BJ (cell line): ENCODE data around the gene QRFP. TPM values are rescaled to one million over a fixed set of nuclear protein-coding genes. Genes with fewer than 3 reads are reported as not detected.

Source experiments
- CTCF ChIA-PET: fragments of 350-600 bp; formaldehyde crosslinking; extraction: SDS; loops from one replicate; lab custom pipeline; 2021; ENCODE audit warnings: antibody characterized with exemption, inconsistent platforms; lab: Yijun Ruan, JAX
- POLR2A ChIA-PET: fragments of 300-600 bp; sonication (Branson Sonifier 250); formaldehyde crosslinking; extraction: SDS; loops from one replicate; lab custom pipeline; 2021; ENCODE audit warnings: antibody characterized with exemption; lab: Charles Lee
- DNase-seq: peaks from one replicate; pipeline ENCODE4 v3.0.0-alpha.2; 2011; ENCODE audit warnings: low read depth
- H3K27me3 ChIP-seq: 2 replicates; pipeline ENCODE4 v1.6.0; 2011; ENCODE audit warnings: low read length; ENCODE audit not compliant: control insufficient read depth, insufficient read depth
- H3K36me3 ChIP-seq: 2 replicates; pipeline ENCODE4 v1.5.1; 2011; ENCODE audit warnings: low read length; ENCODE audit not compliant: control insufficient read depth, insufficient read depth
- H3K4me3 ChIP-seq: 2 replicates; pipeline ENCODE4 v1.5.1; 2011; ENCODE audit warnings: low read depth, mild to moderate bottlenecking, control low read depth, low read length
- CTCF ChIP-seq: IDR thresholded peaks from 2 replicates; pipeline ENCODE4 v1.5.1; 2011; ENCODE audit warnings: low read depth, mild to moderate bottlenecking, control low read depth, inconsistent platforms, low read length, moderate library complexity; ENCODE audit not compliant: insufficient read depth
- polyA plus RNA-seq: library from polyadenylated mRNA; depleted of rRNA; stranded (reverse); fragments of >200 nt; gene quantifications from 2 replicates; pipeline ENCODE4 v1.2.3, GENCODE V29; 2011

QRFP gene
- polyA plus RNA-seq, 1 experiment = not detected

- no peaks in the 10 kb centered on the region for H3K36me3 ChIP-seq
- no peak for TF ChIP-seq CTCF
- no peak overlapping the region for H3K4me3 ChIP-seq
- ChIA-PET CTCF (interaction anchor here (1.6 kb wide), 1 partner anchor 11 kb away, joined by 7 read pairs; no protein-coding TSS in a partner anchor), POLR2A (no interaction called here)
- H3K27me3 ChIP-seq = peaks cover 5% of the 10 kb centered on the region; the same call in 1 of the 2 replicates
- DNase-seq = no peak
Measured at GRCh38 chr9:130925050-130925678, 28.6 kb upstream of the QRFP start.

- POLR2A ChIA-PET = no interaction called here
- DNase-seq = no peak
- Histone ChIP-seq H3K4me3 (no peak overlapping the region), H3K27me3 (peaks cover 5% of the 10 kb centered on the region; the same call in 1 of the 2 replicates), H3K36me3 (no peaks in the 10 kb centered on the region)
- no peak for TF ChIP-seq CTCF
- CTCF ChIA-PET = interaction anchor here (1.6 kb wide), 1 partner anchor 11 kb away, joined by 7 read pairs; no protein-coding TSS in a partner anchor
Measured at GRCh38 chr9:130924448-130924788, 27.8 kb upstream of the QRFP start.

GRCh38 chr9:130923611-130924447 is 27.2 kb upstream of the QRFP start:
- no peak for DNase-seq
- no peak for TF ChIP-seq CTCF
- ChIA-PET POLR2A (no interaction called here), CTCF (no interaction called here)
- peaks cover 5% of the 10 kb centered on the region; the same call in 1 of the 2 replicates for H3K27me3 ChIP-seq
- no peaks in the 10 kb centered on the region for H3K36me3 ChIP-seq
- no peak overlapping the region for H3K4me3 ChIP-seq

- H3K4me3 ChIP-seq = no peak overlapping the region
- TF ChIP-seq CTCF = no peak
- POLR2A ChIA-PET = no interaction called here
- H3K36me3 ChIP-seq = no peaks in the 10 kb centered on the region
- CTCF ChIA-PET = no interaction called here
- H3K27me3 ChIP-seq = peaks cover 5% of the 10 kb centered on the region; the same call in 1 of the 2 replicates
- no peak for DNase-seq
Measured at GRCh38 chr9:130922893-130923610, 26.4 kb upstream of the QRFP start.
